Mammary epithelial cell (primary cell): Measurements from ENCODE around the gene ENTPD5.
"Not testable (repeated sequence)": the region's sequence is repeated elsewhere in the genome, so short reads cannot be mapped to it uniquely, and the experiment has no call there.

ENCODE experiments used
- EZH2 ChIP-seq: IDR thresholded peaks from 2 replicates; pipeline ENCODE4 v1.6.1; 2012; ENCODE audit warnings: low read length, inconsistent platforms, borderline replicate concordance
- TF ChIP-seq, protein P1 (sequence below), 2 donors: IDR thresholded peaks in 1 of 2; conservative IDR thresholded peaks in 1 of 2; 2 replicates each; pipeline ENCODE4 v1.5.1; 2011 to 2012; ENCODE audit warnings: inconsistent platforms in 2 of 2, low read length in 2 of 2, mild to moderate bottlenecking in 2 of 2, control low read depth in 1 of 2, low read depth in 1 of 2; ENCODE audit not compliant: insufficient read depth in 1 of 2; ENCODE audit errors: extremely low read depth in 1 of 2

DNA sequence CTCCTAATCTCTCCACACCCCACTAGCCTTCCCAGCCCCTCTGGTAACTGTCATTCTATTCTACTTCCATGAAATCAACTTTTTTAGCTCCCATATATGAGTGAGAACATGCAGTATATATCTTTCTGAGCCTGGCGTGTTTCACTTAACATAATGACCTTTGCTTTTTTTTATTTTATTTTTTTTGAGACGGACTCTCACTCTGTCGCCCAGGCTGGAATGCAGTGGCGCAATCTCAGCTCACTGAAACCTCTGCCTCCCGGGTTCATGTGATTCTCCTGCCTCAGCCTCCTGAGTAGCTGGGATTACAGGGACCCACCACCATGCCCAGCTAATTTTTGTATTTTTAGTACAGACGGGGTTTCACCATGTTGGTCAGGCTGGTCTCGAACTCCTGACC is 30.4 kb downstream of the ENTPD5 start:
- TF ChIP-seq, protein P1, sequence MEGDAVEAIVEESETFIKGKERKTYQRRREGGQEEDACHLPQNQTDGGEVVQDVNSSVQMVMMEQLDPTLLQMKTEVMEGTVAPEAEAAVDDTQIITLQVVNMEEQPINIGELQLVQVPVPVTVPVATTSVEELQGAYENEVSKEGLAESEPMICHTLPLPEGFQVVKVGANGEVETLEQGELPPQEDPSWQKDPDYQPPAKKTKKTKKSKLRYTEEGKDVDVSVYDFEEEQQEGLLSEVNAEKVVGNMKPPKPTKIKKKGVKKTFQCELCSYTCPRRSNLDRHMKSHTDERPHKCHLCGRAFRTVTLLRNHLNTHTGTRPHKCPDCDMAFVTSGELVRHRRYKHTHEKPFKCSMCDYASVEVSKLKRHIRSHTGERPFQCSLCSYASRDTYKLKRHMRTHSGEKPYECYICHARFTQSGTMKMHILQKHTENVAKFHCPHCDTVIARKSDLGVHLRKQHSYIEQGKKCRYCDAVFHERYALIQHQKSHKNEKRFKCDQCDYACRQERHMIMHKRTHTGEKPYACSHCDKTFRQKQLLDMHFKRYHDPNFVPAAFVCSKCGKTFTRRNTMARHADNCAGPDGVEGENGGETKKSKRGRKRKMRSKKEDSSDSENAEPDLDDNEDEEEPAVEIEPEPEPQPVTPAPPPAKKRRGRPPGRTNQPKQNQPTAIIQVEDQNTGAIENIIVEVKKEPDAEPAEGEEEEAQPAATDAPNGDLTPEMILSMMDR (conservative IDR thresholded peaks at IDR 0.05 in 1 of 2, IDR thresholded peaks at IDR 0.05 in 1 of 2; ENCODE audit: extremely low read depth in 1 of 2, insufficient read depth in 1 of 2, low read depth in 1 of 2, low read length in 2 of 2): not testable (repeated sequence)
- TF ChIP-seq EZH2: not testable (repeated sequence)
